SK-N-SH (cell line): ENCODE results near the gene JAZF1. TPM values are rescaled to one million over a fixed set of nuclear protein-coding genes. Genes with fewer than 3 reads are reported as not detected.

Source experiments
- CTCF ChIA-PET: fragments of 300-600, 350-600 bp; formaldehyde crosslinking; extraction: SDS; loops from one replicate; lab custom pipeline; 2021; lab: Yijun Ruan, JAX
- POLR2A ChIA-PET: fragments of 350-600 bp; sonication (Branson Sonifier 250); formaldehyde crosslinking; extraction: SDS; loops from one replicate; lab custom pipeline; 2020; ENCODE audit warnings: antibody characterized with exemption, inconsistent platforms; lab: Yijun Ruan, JAX
- DNase-seq: peaks from one replicate; pipeline ENCODE4 v3.0.0; 2012
- H2AFZ ChIP-seq: fragments of 200-600 bp; sonication (generic); 2 replicates; pipeline ENCODE4 v1.8.1; 2016; ENCODE audit warnings: antibody characterized with exemption, mild to moderate bottlenecking, low read depth
- H3F3A ChIP-seq: fragments of 200-600 bp; sonication (generic); replicated peaks from 2 replicates; pipeline ENCODE3; 2016; ENCODE audit warnings: antibody characterized with exemption, mild to moderate bottlenecking; ENCODE audit not compliant: insufficient read depth
- H3K27ac ChIP-seq, 2 experiments: fragments of 200-500 bp in 1 of 2; fragments of 200-600 bp in 1 of 2; sonication (Bioruptor generic) in 1 of 2; sonication (generic), shearing (Covaris generic) in 1 of 2; 2 replicates each; pipeline versions ENCODE4 v1.5.1 to v1.6.1; 2014 to 2016; ENCODE audit warnings: low read depth in 2 of 2, inconsistent platforms in 1 of 2, low read length in 1 of 2, mild to moderate bottlenecking in 1 of 2, mixed read lengths in 1 of 2
- H3K27me3 ChIP-seq: fragments of 200-600 bp; sonication (generic), shearing (Covaris generic); 2 replicates; pipeline ENCODE4 v1.6.1; 2016; ENCODE audit warnings: mixed run types; ENCODE audit not compliant: insufficient read depth
- H3K36me3 ChIP-seq, 2 experiments: fragments of 200-500 bp in 1 of 2; fragments of 200-600 bp in 1 of 2; sonication (Bioruptor generic) in 1 of 2; sonication (generic) in 1 of 2; replicated peaks in 1 of 2; 2 replicates each; pipeline versions ENCODE3 to v1.5.1; 2014 to 2016; ENCODE audit warnings: low read length in 1 of 2, mild to moderate bottlenecking in 1 of 2; ENCODE audit not compliant: insufficient read depth in 2 of 2, control insufficient read depth in 1 of 2
- H3K4me1 ChIP-seq, 2 experiments: fragments of 200-500 bp in 1 of 2; fragments of 200-600 bp in 1 of 2; sonication (Bioruptor generic) in 1 of 2; sonication (generic), shearing (Covaris generic) in 1 of 2; 2 replicates each; pipeline versions ENCODE4 v1.5.1 to v1.6.1; 2014 to 2016; ENCODE audit warnings: low read depth in 1 of 2, low read length in 1 of 2, mixed run types in 1 of 2; ENCODE audit not compliant: insufficient read depth in 2 of 2, control insufficient read depth in 1 of 2
- H3K4me2 ChIP-seq: fragments of 200-600 bp; sonication (generic), shearing (Covaris generic); 2 replicates; pipeline ENCODE4 v1.6.1; 2017; ENCODE audit warnings: mixed run types
- H3K4me3 ChIP-seq, 2 experiments: fragments of 200-500 bp in 1 of 2; fragments of 200-600 bp in 1 of 2; sonication (Bioruptor generic) in 1 of 2; sonication (generic), shearing (Covaris generic) in 1 of 2; 2 replicates each; pipeline versions ENCODE4 v1.5.1 to v1.8.1; 2014 to 2016; ENCODE audit warnings: low read depth in 2 of 2, inconsistent platforms in 1 of 2, low read length in 1 of 2, mild to moderate bottlenecking in 1 of 2, mixed read lengths in 1 of 2, moderate library complexity in 1 of 2
- H3K79me2 ChIP-seq: fragments of 200-600 bp; sonication (generic); 2 replicates; pipeline ENCODE4 v1.8.1; 2017; ENCODE audit warnings: mild to moderate bottlenecking; ENCODE audit not compliant: insufficient read depth
- H3K9ac ChIP-seq: fragments of 200-600 bp; sonication (generic); 2 replicates; pipeline ENCODE4 v1.6.1; 2017; ENCODE audit warnings: mixed run types
- H3K9me2 ChIP-seq: fragments of 200-600 bp; sonication (generic); 2 replicates; pipeline ENCODE4 v1.6.1; 2017; ENCODE audit warnings: mixed run types
- H3K9me3 ChIP-seq: fragments of 200-600 bp; sonication (generic); 2 replicates; pipeline ENCODE4 v1.6.1; 2017; ENCODE audit warnings: mixed run types, mild to moderate bottlenecking, moderate library complexity
- H4K20me1 ChIP-seq: fragments of 200-600 bp; sonication (generic); 2 replicates; pipeline ENCODE4 v1.6.1; 2017; ENCODE audit warnings: mild to moderate bottlenecking, mixed run types; ENCODE audit not compliant: insufficient read depth
- FOSL2 ChIP-seq: IDR thresholded peaks from 2 replicates; pipeline ENCODE4 v1.4.0; 2012; ENCODE audit warnings: low read depth, mild to moderate bottlenecking, moderate library complexity, borderline replicate concordance
- GABPA ChIP-seq: IDR thresholded peaks from 2 replicates; pipeline ENCODE4 v1.4.0; 2012; ENCODE audit warnings: low read depth, mild to moderate bottlenecking
- GATA2 ChIP-seq: sonication (generic); formaldehyde crosslinking; IDR thresholded peaks from 2 replicates; pipeline ENCODE4 v1.5.0; 2020; ENCODE audit warnings: mild to moderate bottlenecking, missing genetic modification reagents
- MXI1 ChIP-seq: IDR thresholded peaks from 2 replicates; pipeline ENCODE4 v1.6.1; 2012; ENCODE audit warnings: mild to moderate bottlenecking, low read depth, low read length, improper control_type of control experiment
- NFIC ChIP-seq: IDR thresholded peaks from 2 replicates; pipeline ENCODE4 v1.4.0; 2012; ENCODE audit warnings: borderline replicate concordance
- PBX3 ChIP-seq: IDR thresholded peaks from 2 replicates; pipeline ENCODE4; 2012
- RAD21 ChIP-seq: IDR thresholded peaks from 2 replicates; pipeline ENCODE4 v1.6.1; 2012; ENCODE audit warnings: mild to moderate bottlenecking, low read length
- RCOR1 ChIP-seq: fragments of 150-350 bp; IDR thresholded peaks from 2 replicates; pipeline ENCODE4 v1.6.1; 2017; ENCODE audit warnings: antibody characterized with exemption, low read length
- SMC3 ChIP-seq: IDR thresholded peaks from 2 replicates; pipeline ENCODE4 v1.6.1; 2012; ENCODE audit warnings: low read depth, low read length, improper control_type of control experiment
- TCF12 ChIP-seq: IDR thresholded peaks from 2 replicates; pipeline ENCODE4 v1.4.0; 2012
- TEAD4 ChIP-seq: IDR thresholded peaks from 2 replicates; pipeline ENCODE4 v1.4.0; 2012; ENCODE audit warnings: mild to moderate bottlenecking, borderline replicate concordance; ENCODE audit not compliant: insufficient read depth
- ZBTB33 ChIP-seq: IDR thresholded peaks from 2 replicates; pipeline ENCODE4 v1.4.0; 2012; ENCODE audit warnings: low read depth, borderline replicate concordance
- WGBS: methylation state at CpG from one replicate; pipeline ENCODE4 v1.1.6; 2017; ENCODE audit warnings: low lambda C conversion rate; 5-methylcytosine and 5-hydroxymethylcytosine counted together
- polyA plus RNA-seq, 3 experiments: library from polyadenylated mRNA; depleted of rRNA; stranded (reverse); fragments of >200 nt; gene quantifications; 2 replicates each; pipeline ENCODE4 v1.2.3, GENCODE V29; 2012
- TF ChIP-seq, protein P1 (sequence below): IDR thresholded peaks from 2 replicates; pipeline ENCODE4 v1.6.1; 2012; ENCODE audit warnings: mild to moderate bottlenecking, low read depth, low read length, moderate library complexity
- TF ChIP-seq, protein P2 (sequence below): fragments of 150-350 bp; IDR thresholded peaks from 2 replicates; pipeline ENCODE4 v1.6.1; 2016; ENCODE audit warnings: mild to moderate bottlenecking, low read depth, low read length
- TF ChIP-seq, protein P3 (sequence below): IDR thresholded peaks from 2 replicates; pipeline ENCODE4 v1.4.0; 2012; ENCODE audit warnings: low read depth

The JAZF1 gene
- polyA plus RNA-seq, 1 of the 3 experiments (the other 2 are of a cell fraction) = 1.7 TPM

- H3K4me2 ChIP-seq = no peak overlapping the region
- CTCF ChIA-PET = interaction anchor here (0.7 to 7.4 kb wide), 11 partner anchors 11 to 767 kb away, joined by 3 to 66 read pairs (median 5); no protein-coding TSS in a partner anchor
Measured at GRCh38 chr7:27917774-27918314, 262.8 kb downstream of the JAZF1 start.

DNA sequence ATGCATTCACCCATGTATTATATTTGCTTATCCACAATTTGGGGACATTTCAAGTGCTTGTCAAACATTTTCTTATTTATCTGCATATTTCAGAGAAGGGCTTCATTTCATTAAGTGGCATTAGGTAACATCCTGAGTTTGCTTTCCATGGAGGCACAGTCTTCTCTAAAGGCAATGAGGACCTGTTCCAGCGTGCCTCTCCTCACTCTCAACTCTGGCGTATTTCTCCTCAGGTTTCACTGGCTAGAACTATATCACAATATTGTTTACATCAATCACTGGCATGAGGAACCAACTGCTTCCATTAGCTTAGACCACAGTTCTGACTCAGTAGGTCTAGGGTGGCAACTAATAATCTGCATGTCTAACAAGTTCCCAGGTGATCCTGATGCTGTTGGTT, 263.5 kb downstream of the JAZF1 start:
- no peak for DNase-seq
- no peaks in the 10 kb centered on the region for H3K36me3 ChIP-seq
- no peak overlapping the region for H3K4me3 ChIP-seq
- H3K9ac ChIP-seq = no peak overlapping the region
- 96% methylated on average over 2 of the region's 2 CpGs for WGBS
- ChIA-PET CTCF (interaction anchor here (0.6 to 7.4 kb wide), 7 partner anchors 11 to 766 kb away, joined by 3 to 66 read pairs (median 6); no protein-coding TSS in a partner anchor), POLR2A (no interaction called here)
- peaks cover 0 to 8% of the 10 kb centered on the region in 2 experiments; a peak in 2 of 4 replicates for H3K4me1 ChIP-seq
- no peak overlapping the region for H3K27ac ChIP-seq
- no peaks in the 10 kb centered on the region for H3F3A ChIP-seq
- no peaks in the 10 kb centered on the region for H4K20me1 ChIP-seq
- no peaks in the 10 kb centered on the region for H3K9me2 ChIP-seq
- no peaks in the 10 kb centered on the region for H3K9me3 ChIP-seq
- H3K27me3 ChIP-seq = no peaks in the 10 kb centered on the region
- no peak overlapping the region for H3K4me2 ChIP-seq
- H3K79me2 ChIP-seq = no peaks in the 10 kb centered on the region
- no peak overlapping the region for H2AFZ ChIP-seq
- TF ChIP-seq ZBTB33 (no peak), TCF12 (no peak), RCOR1 (no peak), GABPA (no peak), PBX3 (no peak), RAD21 (no peak), SMC3 (no peak), FOSL2 (no peak), TEAD4 (no peak), NFIC (no peak), GATA2 (no peak), MXI1 (no peak)
- TF ChIP-seq, protein P1, sequence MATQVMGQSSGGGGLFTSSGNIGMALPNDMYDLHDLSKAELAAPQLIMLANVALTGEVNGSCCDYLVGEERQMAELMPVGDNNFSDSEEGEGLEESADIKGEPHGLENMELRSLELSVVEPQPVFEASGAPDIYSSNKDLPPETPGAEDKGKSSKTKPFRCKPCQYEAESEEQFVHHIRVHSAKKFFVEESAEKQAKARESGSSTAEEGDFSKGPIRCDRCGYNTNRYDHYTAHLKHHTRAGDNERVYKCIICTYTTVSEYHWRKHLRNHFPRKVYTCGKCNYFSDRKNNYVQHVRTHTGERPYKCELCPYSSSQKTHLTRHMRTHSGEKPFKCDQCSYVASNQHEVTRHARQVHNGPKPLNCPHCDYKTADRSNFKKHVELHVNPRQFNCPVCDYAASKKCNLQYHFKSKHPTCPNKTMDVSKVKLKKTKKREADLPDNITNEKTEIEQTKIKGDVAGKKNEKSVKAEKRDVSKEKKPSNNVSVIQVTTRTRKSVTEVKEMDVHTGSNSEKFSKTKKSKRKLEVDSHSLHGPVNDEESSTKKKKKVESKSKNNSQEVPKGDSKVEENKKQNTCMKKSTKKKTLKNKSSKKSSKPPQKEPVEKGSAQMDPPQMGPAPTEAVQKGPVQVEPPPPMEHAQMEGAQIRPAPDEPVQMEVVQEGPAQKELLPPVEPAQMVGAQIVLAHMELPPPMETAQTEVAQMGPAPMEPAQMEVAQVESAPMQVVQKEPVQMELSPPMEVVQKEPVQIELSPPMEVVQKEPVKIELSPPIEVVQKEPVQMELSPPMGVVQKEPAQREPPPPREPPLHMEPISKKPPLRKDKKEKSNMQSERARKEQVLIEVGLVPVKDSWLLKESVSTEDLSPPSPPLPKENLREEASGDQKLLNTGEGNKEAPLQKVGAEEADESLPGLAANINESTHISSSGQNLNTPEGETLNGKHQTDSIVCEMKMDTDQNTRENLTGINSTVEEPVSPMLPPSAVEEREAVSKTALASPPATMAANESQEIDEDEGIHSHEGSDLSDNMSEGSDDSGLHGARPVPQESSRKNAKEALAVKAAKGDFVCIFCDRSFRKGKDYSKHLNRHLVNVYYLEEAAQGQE = no peak
- TF ChIP-seq, protein P2, sequence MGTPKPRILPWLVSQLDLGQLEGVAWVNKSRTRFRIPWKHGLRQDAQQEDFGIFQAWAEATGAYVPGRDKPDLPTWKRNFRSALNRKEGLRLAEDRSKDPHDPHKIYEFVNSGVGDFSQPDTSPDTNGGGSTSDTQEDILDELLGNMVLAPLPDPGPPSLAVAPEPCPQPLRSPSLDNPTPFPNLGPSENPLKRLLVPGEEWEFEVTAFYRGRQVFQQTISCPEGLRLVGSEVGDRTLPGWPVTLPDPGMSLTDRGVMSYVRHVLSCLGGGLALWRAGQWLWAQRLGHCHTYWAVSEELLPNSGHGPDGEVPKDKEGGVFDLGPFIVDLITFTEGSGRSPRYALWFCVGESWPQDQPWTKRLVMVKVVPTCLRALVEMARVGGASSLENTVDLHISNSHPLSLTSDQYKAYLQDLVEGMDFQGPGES = no peak

More at GRCh38 chr7:27917774-27918314, 262.8 kb downstream of the JAZF1 start:
- H3K79me2 ChIP-seq = no peaks in the 10 kb centered on the region
- POLR2A ChIA-PET = no interaction called here
- H3F3A ChIP-seq = no peaks in the 10 kb centered on the region
- H3K4me1 ChIP-seq = peaks cover 0 to 8% of the 10 kb centered on the region in 2 experiments; a peak in 2 of 4 replicates
- 0 out of 2 replicates have a peak, but pooled peaks have one; percentile 4 for TF ChIP-seq PBX3
- TF ChIP-seq, protein P3, sequence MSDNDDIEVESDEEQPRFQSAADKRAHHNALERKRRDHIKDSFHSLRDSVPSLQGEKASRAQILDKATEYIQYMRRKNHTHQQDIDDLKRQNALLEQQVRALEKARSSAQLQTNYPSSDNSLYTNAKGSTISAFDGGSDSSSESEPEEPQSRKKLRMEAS = no peak
- H2AFZ ChIP-seq = no peak overlapping the region
- H3K9me2 ChIP-seq = no peaks in the 10 kb centered on the region
- no peaks in the 10 kb centered on the region for H4K20me1 ChIP-seq
- no peak overlapping the region for H3K4me3 ChIP-seq
- H3K27ac ChIP-seq = no peak overlapping the region
- H3K9me3 ChIP-seq = no peaks in the 10 kb centered on the region
- H3K36me3 ChIP-seq = no peaks in the 10 kb centered on the region
- DNase-seq = no peak
- H3K9ac ChIP-seq = no peak overlapping the region
- no peaks in the 10 kb centered on the region for H3K27me3 ChIP-seq
- WGBS = 68% methylated on average over 5 of the region's 5 CpGs
